GM18526 (cell line): Measurements from ENCODE around the gene LRFN4.

Source experiments
- POLR2A ChIP-seq: IDR thresholded peaks from 3 replicates; pipeline ENCODE4 v1.6.1; 2011; ENCODE audit not compliant: insufficient read length; ENCODE audit errors: extremely low read depth

LRFN4 gene

DNA sequence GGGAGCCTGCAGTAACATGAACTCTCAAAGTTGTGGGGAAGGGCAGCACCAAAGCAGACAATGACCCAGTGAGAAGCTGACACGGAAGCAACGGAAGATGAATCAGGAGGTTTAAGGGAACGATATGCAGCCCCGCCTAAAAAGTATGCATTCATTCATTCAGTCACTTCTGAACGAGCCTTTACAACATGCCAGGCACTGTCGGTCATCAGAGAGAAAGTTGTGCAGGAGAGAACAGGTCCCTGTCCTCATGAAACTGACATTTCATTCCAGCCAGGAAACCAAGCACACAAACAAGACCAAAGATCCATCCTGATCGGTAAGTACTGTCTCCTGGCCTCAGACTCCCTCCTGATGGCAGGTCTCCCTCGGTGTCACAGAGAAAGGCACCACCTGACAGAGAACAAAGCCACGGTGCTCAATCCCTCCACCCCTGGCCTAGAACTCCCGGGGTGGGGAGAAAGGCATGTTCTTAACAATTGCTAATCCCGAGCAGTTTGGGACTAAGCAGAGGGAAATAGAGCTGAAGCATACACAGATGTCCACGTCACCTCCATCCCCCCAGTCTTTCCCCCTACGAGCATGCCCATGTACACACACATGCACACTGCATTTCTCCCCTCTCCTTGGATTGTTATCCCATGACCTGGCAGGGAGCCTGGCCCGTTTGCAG lies 49.3 kb downstream of the LRFN4 start:
- TF ChIP-seq POLR2A: no peak

- TF ChIP-seq POLR2A: no peak
Observed at GRCh38 chr11:66907751-66908630, 51.1 kb downstream of the LRFN4 start.

- no peak for TF ChIP-seq POLR2A
Observed at GRCh38 chr11:66909181-66909580, 52.3 kb downstream of the LRFN4 start.

- no peak for TF ChIP-seq POLR2A
Observed at GRCh38 chr11:66910016-66910415, 53.2 kb downstream of the LRFN4 start.
